BLaER1 treated with 17β-estradiol and CSF1 and Interleukin-3, amounts not matched to agents 10 nM and 100 nM (cell line): ENCODE results near the gene ABCC4.

Source experiments
- H3K27ac ChIP-seq, 11 experiments: shearing (Covaris generic); formaldehyde crosslinking; 2 replicates each; pipeline ENCODE4 v1.8.1; 2022
- H3K27me3 ChIP-seq, 11 experiments: shearing (Covaris generic); formaldehyde crosslinking; 2 replicates each; pipeline ENCODE4 v1.8.1; 2022
- H3K36me3 ChIP-seq, 11 experiments: shearing (Covaris generic); formaldehyde crosslinking; 2 replicates each; pipeline ENCODE4 v1.8.1; 2022
- H3K4me1 ChIP-seq, 10 experiments: shearing (Covaris generic); formaldehyde crosslinking; 2 replicates each; pipeline ENCODE4 v1.8.1; 2022
- H3K4me2 ChIP-seq, 11 experiments: shearing (Covaris generic); formaldehyde crosslinking; 2 replicates each; pipeline ENCODE4 v1.8.1; 2022
- H3K4me3 ChIP-seq, 10 experiments: shearing (Covaris generic); formaldehyde crosslinking; 2 replicates each; pipeline ENCODE4 v1.8.1; 2022
- H3K9ac ChIP-seq, 11 experiments: shearing (Covaris generic); formaldehyde crosslinking; 2 replicates each; pipeline ENCODE4 v1.8.1; 2022
- H3K9me3 ChIP-seq, 11 experiments: shearing (Covaris generic); formaldehyde crosslinking; replicated peaks in 1 of 11; 2 replicates each; pipeline ENCODE4 v1.8.1; 2022
- H4K20me1 ChIP-seq, 11 experiments: shearing (Covaris generic); formaldehyde crosslinking; 2 replicates each; pipeline ENCODE4 v1.8.1; 2022
- Cebpa-rat ChIP-seq, 11 experiments: shearing (Covaris generic); IDR thresholded peaks; 2 replicates each; pipeline ENCODE4 v1.8.1; 2022

Gene ABCC4

DNA sequence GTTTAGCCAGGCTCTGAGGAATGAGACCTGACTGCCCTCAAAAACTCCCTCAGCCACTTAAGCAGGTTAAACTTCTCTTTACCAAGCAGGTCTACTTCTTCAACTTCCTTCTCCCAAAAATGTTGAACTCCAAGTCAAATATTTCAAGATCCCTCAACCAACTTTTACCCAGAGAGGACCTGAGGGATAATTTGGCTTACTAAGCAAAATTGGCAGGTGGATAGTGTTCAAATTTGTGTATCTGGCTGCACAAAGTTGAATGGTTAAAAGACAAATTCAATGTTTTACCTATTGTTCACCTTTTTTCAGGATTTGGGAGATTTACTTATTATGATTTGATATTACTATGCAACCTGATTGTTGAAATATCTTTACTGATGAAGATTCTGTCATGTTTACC, 296.0 kb downstream of the ABCC4 start:
- H3K27me3 ChIP-seq, result peaks cover 7 to 22% (median 12%) of the 10 kb centered on the region in 11 experiments; a peak in 21 of 22 replicates
- no peak overlapping the region for H3K4me2 ChIP-seq
- no peak for TF ChIP-seq Cebpa-rat (IDR thresholded peaks at IDR 0.05)
- no peak overlapping the region for H3K4me3 ChIP-seq
- H3K36me3 ChIP-seq, result no peaks in the 10 kb centered on the region
- peaks cover 7 to 12% (median 8%) of the 10 kb centered on the region in 10 experiments; a peak in 17 of 20 replicates for H3K4me1 ChIP-seq
- H3K27ac ChIP-seq, result no peak overlapping the region
- H4K20me1 ChIP-seq, result no peaks in the 10 kb centered on the region
- H3K9ac ChIP-seq, result no peak overlapping the region
- no peaks in the 10 kb centered on the region for H3K9me3 ChIP-seq

DNA sequence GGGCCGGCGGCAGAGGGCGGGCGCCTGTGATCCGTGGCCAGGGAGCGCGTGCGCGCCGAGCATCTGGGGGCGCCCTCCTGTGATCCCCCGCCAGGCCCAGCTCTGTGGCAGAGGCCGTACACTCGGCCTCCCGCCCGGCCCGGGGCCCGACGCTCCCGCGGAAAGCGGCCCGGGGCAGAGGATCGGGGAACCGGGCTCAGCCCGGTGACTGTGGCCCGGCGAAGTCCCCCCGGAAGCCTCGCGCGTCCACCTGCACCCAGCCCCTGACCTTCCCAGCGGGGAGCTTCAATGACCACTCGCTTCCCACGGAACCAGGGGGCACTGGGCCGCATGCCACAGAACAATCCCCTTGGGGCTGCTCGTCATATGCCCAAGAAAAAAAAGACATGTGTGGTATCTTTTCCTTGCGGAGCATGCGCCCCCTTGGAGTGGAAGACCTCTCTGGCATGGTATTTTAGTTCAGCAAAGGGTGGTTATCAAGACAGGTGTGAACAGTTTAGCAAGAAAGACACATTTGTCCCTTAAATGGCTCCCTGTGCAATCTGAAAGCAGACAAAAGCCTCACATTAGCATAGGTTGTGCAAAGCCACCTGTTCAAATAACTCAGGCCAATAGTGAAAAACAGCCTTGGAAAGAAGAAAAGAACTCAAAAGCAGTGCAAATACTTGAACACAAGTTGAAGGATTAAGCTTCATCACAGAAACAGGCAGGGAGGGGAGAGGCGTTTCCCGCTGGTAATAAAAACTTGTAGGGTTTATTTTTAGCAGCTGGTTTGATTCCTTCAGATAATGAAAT, 298.0 kb downstream of the ABCC4 start:
- TF ChIP-seq Cebpa-rat (IDR thresholded peaks at IDR 0.05), result no peak
- peak overlapping the region; percentile 23 to 63 (median 46); a peak in 17 of 20 replicates for H3K4me3 ChIP-seq
- H3K4me2 ChIP-seq, result peak overlapping the region; percentile 83 to 93 (median 90)
- no peak overlapping the region for H3K27ac ChIP-seq
- no peaks in the 10 kb centered on the region for H3K9me3 ChIP-seq
- no peaks in the 10 kb centered on the region for H3K36me3 ChIP-seq
- peaks cover 7 to 22% (median 12%) of the 10 kb centered on the region in 11 experiments; a peak in 21 of 22 replicates for H3K27me3 ChIP-seq
- peak overlapping the region in 8 of 11 experiments; percentile 28 to 59 (median 45); a peak in 13 of 22 replicates for H3K9ac ChIP-seq
- H4K20me1 ChIP-seq, result no peaks in the 10 kb centered on the region
- H3K4me1 ChIP-seq, result peaks cover 7 to 12% (median 8%) of the 10 kb centered on the region in 10 experiments; a peak in 17 of 20 replicates

DNA sequence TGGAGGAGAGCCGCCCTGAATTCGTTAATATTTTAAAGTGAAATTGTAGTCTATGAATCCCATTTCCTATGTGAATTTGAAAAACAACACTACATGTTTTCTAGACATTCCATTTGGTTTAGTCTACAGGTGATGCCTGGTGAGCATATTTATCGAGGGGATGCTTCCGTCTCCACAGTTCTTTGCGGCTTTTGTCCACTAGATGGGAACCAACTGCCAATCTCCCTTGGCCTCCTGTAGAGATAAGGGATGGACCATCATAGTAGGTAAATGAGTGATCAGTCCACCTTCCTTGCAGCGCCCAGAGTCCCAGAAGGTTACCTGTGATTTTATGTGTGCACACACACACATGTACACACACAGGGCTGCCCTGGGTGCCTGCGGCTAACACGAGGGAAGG, 299.1 kb downstream of the ABCC4 start:
- H3K4me3 ChIP-seq, result no peak overlapping the region
- no peaks in the 10 kb centered on the region for H3K9me3 ChIP-seq
- H3K36me3 ChIP-seq, result no peaks in the 10 kb centered on the region
- H3K4me2 ChIP-seq, result peak overlapping the region in 1 of 11 experiments; percentile 86; a peak in 2 of 22 replicates
- H3K4me1 ChIP-seq, result peaks cover 7 to 12% (median 8%) of the 10 kb centered on the region in 10 experiments; a peak in 17 of 20 replicates
- no peak for TF ChIP-seq Cebpa-rat (IDR thresholded peaks at IDR 0.05)
- H3K27ac ChIP-seq, result no peak overlapping the region
- H3K27me3 ChIP-seq, result peaks cover 7 to 22% (median 12%) of the 10 kb centered on the region in 11 experiments; a peak in 21 of 22 replicates
- no peaks in the 10 kb centered on the region for H4K20me1 ChIP-seq
- H3K9ac ChIP-seq, result no peak overlapping the region

DNA sequence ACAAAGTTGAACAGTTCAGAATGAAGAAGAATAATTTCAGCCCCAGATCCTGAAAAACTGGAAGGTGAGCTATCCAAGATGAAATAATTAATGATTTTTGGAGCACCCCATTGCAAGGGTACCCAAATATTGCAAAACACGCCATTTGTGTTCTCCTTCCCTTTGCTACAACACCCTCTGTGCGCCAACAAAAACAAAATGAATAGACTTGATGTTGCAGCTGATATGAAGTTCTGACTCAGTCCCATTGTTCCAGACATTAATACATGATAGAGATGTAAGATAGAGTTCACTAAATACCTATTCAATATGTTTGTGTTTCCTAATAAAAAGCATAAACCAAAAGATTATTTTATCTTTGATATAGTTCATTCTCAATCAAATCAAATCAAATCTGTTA, 301.4 kb downstream of the ABCC4 start:
- no peaks in the 10 kb centered on the region for H3K9me3 ChIP-seq
- no peak overlapping the region for H3K4me3 ChIP-seq
- H3K4me2 ChIP-seq, result no peak overlapping the region
- peaks cover 7 to 12% (median 8%) of the 10 kb centered on the region in 10 experiments; a peak in 17 of 20 replicates for H3K4me1 ChIP-seq
- no peak overlapping the region for H3K9ac ChIP-seq
- H3K27me3 ChIP-seq, result peaks cover 7 to 22% (median 12%) of the 10 kb centered on the region in 11 experiments; a peak in 21 of 22 replicates
- no peaks in the 10 kb centered on the region for H3K36me3 ChIP-seq
- H3K27ac ChIP-seq, result no peak overlapping the region
- no peaks in the 10 kb centered on the region for H4K20me1 ChIP-seq
- TF ChIP-seq Cebpa-rat (IDR thresholded peaks at IDR 0.05), result no peak

DNA sequence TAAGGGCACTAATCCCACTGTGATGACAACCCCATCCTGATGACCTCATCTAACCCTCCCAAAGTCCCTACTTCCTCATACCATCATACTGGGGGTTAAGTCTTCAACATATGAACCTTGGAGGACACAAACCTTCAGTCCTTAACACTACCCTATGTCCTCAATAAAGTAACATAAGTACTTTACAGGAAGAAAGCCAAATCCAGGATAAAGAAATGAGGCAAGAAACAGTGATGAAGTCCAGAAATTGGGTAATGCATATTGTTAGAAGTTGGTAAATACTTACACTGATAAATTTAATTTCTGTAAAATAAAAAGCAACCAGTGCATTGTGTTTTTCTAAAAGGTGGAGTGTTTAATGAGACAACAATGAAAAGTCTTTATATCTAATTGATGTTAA, 304.1 kb downstream of the ABCC4 start:
- H3K27me3 ChIP-seq, result peaks cover 0 to 3% (median 0%) of the 10 kb centered on the region in 11 experiments; a peak in 3 of 22 replicates
- H3K9me3 ChIP-seq, result no peaks in the 10 kb centered on the region
- no peak overlapping the region for H3K4me2 ChIP-seq
- no peaks in the 10 kb centered on the region for H3K36me3 ChIP-seq
- H3K4me3 ChIP-seq, result no peak overlapping the region
- no peaks in the 10 kb centered on the region for H4K20me1 ChIP-seq
- no peak overlapping the region for H3K9ac ChIP-seq
- no peaks in the 10 kb centered on the region for H3K4me1 ChIP-seq
- no peak for TF ChIP-seq Cebpa-rat (IDR thresholded peaks at IDR 0.05)
- no peak overlapping the region for H3K27ac ChIP-seq

DNA sequence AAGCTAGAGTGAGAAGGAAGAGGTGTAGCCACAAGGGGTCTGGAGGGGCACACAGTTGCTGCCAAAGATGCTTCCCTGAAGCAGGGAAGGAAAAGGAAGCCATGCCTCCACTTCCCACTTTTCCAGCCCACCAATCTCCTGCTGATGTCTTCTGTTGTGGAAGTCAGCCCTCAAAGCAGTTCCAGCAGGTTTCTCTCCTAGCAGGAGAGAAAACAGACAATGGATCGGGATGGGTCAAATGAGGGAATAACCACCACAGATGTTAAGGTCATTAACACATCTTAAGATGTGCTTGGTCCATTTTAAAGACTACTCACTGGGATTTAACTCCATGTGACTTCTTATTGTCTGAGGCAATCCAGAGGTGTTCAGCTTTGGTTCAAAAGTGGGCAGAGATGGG, 304.8 kb downstream of the ABCC4 start:
- Histone ChIP-seq H3K36me3 (no peaks in the 10 kb centered on the region), H3K4me3 (no peak overlapping the region), H3K27ac (no peak overlapping the region), H3K9ac (no peak overlapping the region), H3K4me2 (no peak overlapping the region), H3K4me1 (no peaks in the 10 kb centered on the region), H4K20me1 (no peaks in the 10 kb centered on the region), H3K9me3 (no peaks in the 10 kb centered on the region), H3K27me3 (no peaks in the 10 kb centered on the region)
- TF ChIP-seq Cebpa-rat (IDR thresholded peaks at IDR 0.05), result no peak

DNA sequence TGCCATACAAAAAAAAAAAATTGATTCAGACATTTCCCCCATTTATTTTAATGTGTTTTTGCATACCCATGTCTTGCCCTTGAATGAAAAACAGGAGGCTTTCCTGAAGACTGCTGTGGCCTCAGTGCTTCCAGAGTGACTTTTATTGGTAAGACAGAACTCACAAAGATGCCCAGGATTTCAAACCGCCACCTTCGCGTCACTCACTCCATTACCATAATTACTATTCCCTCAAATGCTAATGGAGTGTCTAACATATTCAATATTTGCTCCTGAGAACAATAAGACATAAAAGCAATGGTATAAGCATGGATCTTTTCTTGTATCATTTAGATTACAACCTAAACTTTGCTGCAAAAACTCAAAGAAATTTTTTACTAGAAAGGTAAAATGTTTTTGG, 306.7 kb downstream of the ABCC4 start:
- Histone ChIP-seq H3K27ac (no peak overlapping the region), H3K4me3 (no peak overlapping the region), H3K9ac (no peak overlapping the region), H3K27me3 (no peaks in the 10 kb centered on the region), H3K9me3 (no peaks in the 10 kb centered on the region), H3K36me3 (no peaks in the 10 kb centered on the region), H4K20me1 (no peaks in the 10 kb centered on the region), H3K4me2 (no peak overlapping the region), H3K4me1 (no peaks in the 10 kb centered on the region)
- TF ChIP-seq Cebpa-rat (IDR thresholded peaks at IDR 0.05), result no peak

DNA sequence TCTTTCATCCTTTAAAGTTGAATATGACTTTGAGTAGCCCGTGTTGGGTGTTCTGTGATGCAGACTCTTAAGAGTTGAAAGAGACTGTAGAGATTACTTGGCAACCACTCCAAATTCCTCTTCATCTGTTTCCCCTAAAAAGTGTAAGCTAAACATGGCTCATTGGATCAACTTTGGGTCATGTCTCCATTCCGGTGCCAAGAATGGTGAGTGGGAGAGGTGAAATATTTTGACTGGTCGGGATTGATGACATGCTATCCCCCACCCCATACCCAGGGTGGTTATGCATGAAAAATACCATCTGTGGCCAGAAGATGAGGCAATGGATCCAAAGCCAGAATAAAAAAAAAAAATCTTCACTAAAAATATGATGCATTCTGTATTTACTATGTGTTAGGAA, 307.6 kb downstream of the ABCC4 start:
- Histone ChIP-seq H3K4me2 (no peak overlapping the region), H3K4me1 (no peaks in the 10 kb centered on the region), H4K20me1 (no peaks in the 10 kb centered on the region), H3K36me3 (no peaks in the 10 kb centered on the region), H3K4me3 (no peak overlapping the region), H3K27me3 (no peaks in the 10 kb centered on the region), H3K27ac (no peak overlapping the region), H3K9ac (no peak overlapping the region), H3K9me3 (no peaks in the 10 kb centered on the region)
- TF ChIP-seq Cebpa-rat (IDR thresholded peaks at IDR 0.05), result no peak

DNA sequence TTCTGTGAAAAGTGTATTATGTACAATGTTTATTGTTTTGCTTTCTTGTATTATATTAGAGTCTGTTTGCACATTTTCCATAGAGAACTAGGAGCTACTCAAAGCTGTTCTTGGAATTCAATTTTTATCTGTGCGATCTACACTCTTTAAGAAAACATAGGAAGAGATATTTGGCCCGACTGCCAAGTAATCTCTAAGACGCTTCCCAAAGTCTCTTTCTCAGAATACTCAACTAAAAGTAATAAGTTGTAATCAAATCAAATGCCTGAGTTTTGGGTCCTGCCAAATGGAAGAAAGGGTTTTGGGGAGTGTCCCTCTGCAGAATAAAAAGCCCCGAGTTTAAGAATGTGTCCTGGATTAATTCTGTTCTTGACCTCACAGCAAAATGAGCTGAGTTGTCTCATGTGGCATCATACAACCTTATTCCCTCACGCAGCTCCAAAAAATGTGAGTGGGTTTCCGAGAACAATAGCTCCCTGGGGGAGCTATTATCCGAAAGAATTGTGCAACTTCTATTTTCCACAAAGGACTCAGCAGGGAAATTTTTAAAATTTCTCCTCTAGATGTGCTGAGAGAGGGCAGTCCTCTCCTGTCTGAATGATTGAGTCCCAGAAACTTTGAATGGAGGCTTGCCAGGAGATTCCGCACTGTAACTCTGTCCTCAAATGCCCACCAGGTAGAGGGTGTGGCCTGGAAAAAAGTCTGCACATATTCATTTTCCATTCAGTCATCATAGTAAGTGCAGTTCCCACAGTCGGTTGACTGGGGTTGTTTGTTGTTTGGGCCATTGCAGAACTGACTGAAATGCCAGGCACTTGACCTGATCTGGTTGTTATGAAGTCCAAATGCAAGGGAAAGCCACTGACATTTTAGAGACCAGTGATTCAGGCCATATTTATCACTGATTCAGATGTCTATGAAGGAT, 309.0 kb downstream of the ABCC4 start:
- H3K4me1 ChIP-seq, result no peaks in the 10 kb centered on the region
- no peaks in the 10 kb centered on the region for H4K20me1 ChIP-seq
- H3K36me3 ChIP-seq, result no peaks in the 10 kb centered on the region
- H3K4me2 ChIP-seq, result no peak overlapping the region
- H3K27me3 ChIP-seq, result no peaks in the 10 kb centered on the region
- no peak for TF ChIP-seq Cebpa-rat (IDR thresholded peaks at IDR 0.05)
- H3K27ac ChIP-seq, result no peak overlapping the region
- no peak overlapping the region for H3K4me3 ChIP-seq
- no peak overlapping the region for H3K9ac ChIP-seq
- H3K9me3 ChIP-seq, result no peaks in the 10 kb centered on the region
